Cerebellar nuclear complex (tissue), 1 donor: ENCODE data around the gene FNDC3B.

Source experiments
- DNase-seq, 2 experiments: peaks; one replicate each; lab custom pipeline; 2025; lab: John Stamatoyannopoulos, UW

Gene FNDC3B

DNA sequence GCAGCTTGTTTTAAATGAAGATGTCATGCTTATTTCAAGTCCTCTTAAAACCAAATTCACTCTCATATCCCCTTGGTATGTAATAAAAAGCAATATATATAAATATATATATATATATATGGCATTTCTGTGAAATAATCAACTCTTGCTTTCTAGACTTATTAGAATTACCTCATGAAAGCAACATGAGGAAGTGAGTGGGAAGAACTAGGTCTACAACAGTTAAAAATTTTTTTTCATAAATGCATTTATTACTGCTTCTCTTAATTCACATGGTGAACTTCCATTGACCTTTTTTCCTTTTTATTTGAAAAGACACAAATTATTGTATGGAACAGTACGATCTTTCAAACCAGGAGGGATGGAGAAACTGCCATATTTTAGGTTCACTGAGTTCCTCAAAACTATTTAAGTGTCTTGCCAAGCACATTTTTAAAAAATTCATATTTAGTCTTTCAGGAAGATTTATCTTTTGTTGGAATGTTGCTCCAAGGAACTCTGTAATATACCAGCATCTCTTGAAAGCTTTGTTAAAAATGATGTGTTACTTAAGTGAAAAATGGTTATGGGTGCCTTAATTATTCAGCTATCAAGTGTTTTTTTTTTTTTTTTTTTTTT is 223.7 kb downstream of the FNDC3B start:
- DNase-seq, result no peak

DNA sequence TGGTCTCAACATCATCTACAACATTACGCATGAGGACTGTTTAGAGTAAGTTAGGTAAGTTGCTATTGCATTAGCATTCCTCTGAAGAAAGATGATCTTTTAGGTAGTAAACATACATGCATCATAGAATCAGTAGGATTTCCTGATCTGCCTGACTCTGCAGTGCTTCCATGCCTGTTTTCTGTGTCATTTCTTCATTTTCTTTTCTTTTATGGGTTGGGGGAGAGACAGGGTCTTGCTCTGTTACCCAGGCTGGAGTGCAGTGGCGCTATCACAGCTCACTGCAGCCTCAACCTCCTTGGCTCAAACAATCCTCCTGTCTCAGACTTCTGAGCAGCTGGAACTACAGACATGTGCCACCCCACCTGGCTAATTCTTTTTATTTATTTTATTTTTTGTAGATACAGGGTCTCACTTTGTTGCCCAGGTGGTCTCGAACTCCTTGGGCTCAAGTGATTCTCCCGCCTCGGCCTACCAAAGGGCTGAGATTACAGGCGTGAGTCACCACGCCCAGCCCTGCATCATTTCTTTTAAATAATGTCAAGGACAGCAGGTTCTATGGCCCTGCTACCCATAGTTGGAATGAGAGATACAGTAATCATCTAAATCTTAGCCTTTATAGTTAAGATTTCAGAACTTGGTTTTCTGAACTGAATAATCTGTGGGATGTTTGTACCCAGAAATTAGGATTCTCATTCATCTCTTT is 224.6 kb downstream of the FNDC3B start:
- DNase-seq, result no peak

- no peak for DNase-seq
These were observed 226.7 kb downstream of the FNDC3B start for GRCh38 chr3:172266103-172266502.

DNA sequence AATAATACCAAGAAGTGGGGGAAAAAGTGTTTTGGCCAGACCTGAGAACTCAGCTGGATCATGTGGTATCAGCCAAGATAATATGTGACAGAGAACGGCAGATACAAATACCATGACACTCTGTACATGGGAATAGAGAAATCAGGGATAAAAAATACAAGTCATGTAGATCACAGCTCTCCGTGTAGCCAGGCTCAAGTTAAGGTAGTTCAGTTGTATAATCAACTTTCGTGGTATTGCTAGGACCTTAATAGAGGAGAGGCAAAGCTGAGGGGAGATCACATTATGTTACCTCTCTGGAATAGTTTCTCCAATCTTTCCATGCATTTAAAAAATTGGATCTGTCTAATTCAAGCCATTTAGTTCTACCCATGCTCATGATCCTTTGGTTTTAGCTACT is 229.0 kb downstream of the FNDC3B start:
- DNase-seq, result no peak

DNA sequence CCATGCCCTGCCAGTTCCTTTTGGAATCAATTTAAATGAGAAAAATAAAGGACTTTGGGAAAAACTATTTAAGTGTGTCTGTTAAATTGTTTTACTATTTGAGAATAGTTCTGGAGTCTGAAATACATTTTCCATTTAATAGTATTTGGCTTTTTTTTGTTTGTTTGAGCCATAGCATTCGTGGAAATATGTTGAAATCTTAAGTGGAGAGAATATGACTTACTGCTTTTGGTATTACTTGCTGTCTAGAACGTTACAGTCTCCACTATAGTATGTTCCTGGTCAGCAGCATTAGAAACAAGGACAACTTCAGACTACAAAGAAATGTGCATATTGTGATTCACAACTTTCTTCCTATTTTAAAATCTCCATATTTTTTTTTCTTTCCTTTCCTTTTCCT is 229.5 kb downstream of the FNDC3B start:
- no peak for DNase-seq

GRCh38 chr3:172270557-172271166 is 231.3 kb downstream of the FNDC3B start:
- no peak for DNase-seq

GRCh38 chr3:172271386-172271976 is 232.1 kb downstream of the FNDC3B start:
- no peak for DNase-seq

DNA sequence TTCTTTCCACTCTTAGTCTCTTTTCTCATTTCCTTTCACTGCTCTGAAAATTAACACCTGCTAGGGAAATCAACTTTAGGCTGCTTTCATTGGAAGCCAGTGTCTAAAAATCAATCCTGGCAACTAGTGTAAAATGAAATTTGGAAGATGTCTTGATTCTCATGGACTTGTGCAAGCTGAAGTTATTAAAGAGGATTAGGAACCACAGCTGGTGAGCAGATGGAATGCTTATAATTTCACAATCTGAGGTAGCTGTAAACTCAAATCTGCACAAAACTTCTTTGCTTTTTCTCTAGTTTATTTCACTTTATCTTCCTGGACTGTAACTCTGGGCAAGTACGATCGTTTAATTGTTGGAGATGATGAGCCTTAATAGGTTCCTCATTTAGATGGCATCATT is 233.3 kb downstream of the FNDC3B start:
- DNase-seq, result no peak

DNA sequence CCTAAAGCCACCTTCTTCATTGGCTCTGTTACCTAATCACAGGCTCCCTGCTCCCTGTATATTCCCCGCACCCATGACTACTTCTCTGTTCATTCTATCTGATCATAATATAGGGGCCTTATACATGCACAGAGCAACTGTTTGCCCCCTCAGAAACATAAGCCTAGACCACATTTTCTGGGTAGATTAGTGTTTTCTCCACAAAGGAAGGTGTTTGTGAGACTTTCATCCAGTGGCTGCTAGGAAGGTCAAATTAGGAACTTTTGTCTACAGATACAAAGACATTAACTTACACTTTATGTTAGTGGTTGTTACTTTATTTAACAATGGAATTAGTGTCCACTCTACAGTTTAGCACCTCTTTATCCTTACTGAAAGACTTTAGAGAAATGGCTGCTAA is 234.0 kb downstream of the FNDC3B start:
- DNase-seq, result no peak

DNA sequence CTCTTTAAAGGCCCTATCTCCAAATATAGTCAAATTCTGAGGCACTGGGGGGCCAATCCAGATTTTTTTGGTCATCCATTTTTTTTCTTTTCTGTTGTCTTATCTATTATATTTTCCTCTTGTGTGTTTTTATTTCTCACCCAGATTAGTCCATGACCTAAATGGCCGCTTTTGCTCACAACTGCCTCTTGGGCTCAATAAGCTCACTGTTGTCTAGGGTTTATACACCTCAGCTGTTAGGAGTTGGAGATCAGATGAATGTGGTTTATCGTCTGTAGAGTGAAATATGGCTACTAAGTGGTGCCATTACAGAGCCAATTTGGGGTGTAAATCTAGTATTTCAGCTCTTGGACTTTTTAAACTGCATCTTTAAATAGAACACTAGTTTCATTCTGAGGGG is 235.5 kb downstream of the FNDC3B start:
- DNase-seq, result no peak

- DNase-seq, result peak in 1 of 2 experiments; percentile 23
These were observed 236.2 kb downstream of the FNDC3B start for GRCh38 chr3:172275586-172275985.

GRCh38 chr3:172276103-172276502 is 236.7 kb downstream of the FNDC3B start:
- DNase-seq, result no peak

DNA sequence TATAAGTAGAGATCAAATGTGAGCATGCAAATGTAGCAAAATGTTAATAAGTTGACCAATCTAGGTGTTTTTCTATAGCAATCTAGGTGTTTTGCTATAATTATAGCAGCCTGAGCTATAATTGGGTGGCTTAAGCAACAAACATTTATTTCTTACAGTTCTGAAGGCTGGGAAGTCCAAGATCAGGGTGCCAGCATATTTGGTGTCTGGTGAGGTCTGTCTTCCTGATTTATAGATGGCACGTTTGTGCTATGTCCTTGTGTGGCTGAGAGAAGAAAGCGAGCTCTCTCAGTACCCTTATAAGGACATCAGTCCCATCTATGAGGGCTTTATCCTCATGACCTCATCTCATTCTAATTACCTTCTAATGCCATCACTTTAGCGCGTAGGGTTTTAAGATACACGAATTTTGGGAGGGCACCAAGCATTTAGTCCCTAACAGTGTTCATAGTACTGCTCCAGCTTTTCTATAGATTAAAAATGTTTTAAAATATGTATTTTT is 237.8 kb downstream of the FNDC3B start:
- no peak for DNase-seq

DNA sequence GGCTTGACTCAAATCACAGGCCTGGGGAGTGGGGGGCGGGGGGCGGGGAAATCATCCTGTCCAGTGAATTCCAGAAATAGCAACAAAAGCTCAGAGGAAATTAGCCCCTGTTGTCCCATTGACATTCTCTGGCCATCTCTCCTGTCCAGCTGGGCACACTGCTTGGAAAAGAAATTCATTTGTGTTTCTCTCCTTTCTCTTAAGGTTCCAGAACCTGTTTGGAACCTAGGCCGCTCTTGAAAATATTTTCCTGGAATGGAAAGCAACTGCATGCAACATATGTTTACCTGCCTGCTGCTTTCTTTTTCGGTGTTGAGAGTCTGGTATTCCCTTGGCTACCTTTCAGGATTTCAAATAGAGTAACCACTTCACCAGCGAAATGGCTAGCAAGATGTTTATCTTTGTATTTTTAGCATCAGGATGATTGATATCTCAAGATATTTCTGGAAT is 239.8 kb downstream of the FNDC3B start:
- DNase-seq, result peak in 1 of 2 experiments; percentile 21

DNA sequence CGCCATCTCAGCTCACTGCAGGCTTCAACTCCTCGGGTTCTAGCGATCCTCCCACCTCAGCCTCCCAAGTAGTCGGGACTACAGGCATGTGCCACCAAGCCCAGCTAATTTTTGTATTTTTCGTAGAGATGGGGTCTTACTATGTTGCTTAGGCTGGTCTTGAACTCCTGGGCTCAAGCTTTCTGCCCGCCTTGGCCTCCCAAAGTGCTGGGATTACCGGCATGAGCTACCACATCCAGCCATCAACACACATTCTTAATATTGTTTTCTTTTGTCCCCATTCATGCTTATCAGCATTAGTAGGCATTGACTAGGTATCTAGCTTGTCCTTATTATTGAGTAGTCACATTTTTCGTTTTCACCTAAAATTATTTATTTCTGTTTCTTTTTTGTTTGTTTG is 240.6 kb downstream of the FNDC3B start:
- DNase-seq, result no peak

- no peak for DNase-seq
These were observed 241.2 kb downstream of the FNDC3B start for GRCh38 chr3:172280406-172281051.

DNA sequence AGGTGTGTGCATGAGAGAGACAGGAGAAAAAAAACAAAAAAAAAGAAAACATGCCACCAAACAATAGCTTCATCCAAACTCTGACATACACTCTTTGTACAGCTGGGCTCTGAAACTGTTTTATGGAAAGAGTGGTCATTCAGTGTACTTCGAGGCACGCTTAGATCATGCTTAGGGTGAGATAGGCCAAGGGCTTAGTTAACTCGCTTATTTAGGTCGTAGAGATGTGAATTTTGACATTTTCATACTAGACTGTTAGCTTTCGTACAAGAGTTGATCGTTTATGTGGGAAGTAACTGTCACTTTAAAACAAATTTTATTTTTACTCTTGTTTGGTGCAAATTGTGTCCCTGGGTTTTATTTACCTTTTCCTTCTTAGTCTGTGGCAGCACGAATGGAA is 242.5 kb downstream of the FNDC3B start:
- no peak for DNase-seq

DNA sequence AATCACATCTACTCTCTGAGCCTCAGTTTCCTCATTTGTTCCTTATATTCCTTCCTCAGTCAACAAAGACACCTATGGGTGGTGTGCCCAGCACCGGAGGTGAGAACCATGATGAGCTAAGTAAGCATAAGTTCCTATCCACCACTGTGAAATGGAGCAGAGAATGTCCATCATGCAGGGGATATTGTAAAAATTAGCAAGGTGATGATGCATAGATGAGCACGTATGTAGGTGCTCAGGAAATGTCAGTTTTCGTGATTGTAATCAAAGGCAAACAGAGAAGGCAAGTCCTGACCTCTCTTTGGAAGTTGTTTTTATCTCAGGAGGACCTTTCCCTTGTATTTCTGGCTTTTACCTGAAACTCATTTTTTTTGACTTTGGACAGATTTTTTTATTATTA is 243.5 kb downstream of the FNDC3B start:
- DNase-seq, result no peak

GRCh38 chr3:172283841-172284357 is 244.5 kb downstream of the FNDC3B start:
- no peak for DNase-seq

DNA sequence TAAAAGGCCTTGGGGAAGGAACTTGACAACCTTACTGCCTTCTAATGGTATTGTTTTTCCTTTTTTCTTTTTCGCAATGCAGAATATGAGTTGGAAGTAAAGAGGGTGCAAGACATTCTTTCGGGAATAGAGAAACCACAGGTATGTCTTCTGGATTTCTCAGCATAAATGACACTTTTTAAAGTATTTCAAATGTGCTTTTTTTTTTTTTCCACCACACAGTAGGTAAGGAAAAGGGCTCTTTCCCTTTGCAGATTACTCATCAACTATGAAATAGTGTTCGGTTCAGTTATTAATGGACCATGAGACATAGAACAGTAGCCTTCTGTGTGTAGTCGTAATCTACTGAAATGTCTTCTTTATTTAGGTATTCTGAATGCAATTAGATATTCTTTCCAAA is 246.5 kb downstream of the FNDC3B start:
- no peak for DNase-seq

DNA sequence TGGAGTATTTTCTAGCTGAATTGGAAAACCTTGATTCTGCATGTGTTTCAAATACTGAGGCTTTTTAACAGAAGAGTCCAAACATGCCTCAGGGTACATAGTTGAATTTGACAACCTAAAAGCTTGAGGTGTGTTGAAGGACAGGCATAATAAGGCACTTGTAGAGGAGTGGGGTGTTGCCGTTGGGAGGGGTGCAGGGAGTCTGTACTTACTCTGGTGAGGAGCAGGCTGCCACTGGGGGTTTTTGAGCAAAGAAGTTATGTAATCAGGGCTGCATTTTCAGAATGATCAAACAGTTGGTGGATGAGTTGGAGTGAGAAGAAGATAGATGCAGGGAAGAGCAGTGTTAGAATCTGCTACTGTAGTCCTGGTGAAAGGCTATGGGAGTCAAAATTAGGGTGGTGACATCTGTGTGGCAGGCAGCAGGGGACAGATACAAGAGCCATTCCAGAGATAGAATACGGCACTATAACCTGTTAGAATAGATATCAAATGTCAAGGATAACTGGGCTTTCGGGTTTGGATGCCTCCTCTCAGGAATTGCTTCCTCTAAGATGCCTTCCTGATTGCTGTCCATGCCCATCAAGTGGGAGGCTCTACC is 247.3 kb downstream of the FNDC3B start:
- no peak for DNase-seq
